Hindlimb muscle (tissue), 1 donor: ENCODE data around the gene NPFFR2. TPM values are rescaled to one million over a fixed set of nuclear protein-coding genes. Genes with fewer than 3 reads are reported as not detected.
A peak's percentile ranks its signal among the peaks of the same experiment; 100 is the strongest.
"Not testable (repeated sequence)": the region's sequence is repeated elsewhere in the genome, so short reads cannot be mapped to it uniquely, and the experiment has no call there.

Source experiments
- DNase-seq: peaks from one replicate; pipeline ENCODE4 v3.0.0-alpha.2; 2013
- polyA plus RNA-seq: library from polyadenylated mRNA; unstranded; fragments of 120-200 nt; gene quantifications from one replicate; pipeline ENCODE4 v1.2.1, GENCODE V29; 2013; ENCODE audit not compliant: insufficient read length

The NPFFR2 gene
- polyA plus RNA-seq, 1 donor = not detected

DNA sequence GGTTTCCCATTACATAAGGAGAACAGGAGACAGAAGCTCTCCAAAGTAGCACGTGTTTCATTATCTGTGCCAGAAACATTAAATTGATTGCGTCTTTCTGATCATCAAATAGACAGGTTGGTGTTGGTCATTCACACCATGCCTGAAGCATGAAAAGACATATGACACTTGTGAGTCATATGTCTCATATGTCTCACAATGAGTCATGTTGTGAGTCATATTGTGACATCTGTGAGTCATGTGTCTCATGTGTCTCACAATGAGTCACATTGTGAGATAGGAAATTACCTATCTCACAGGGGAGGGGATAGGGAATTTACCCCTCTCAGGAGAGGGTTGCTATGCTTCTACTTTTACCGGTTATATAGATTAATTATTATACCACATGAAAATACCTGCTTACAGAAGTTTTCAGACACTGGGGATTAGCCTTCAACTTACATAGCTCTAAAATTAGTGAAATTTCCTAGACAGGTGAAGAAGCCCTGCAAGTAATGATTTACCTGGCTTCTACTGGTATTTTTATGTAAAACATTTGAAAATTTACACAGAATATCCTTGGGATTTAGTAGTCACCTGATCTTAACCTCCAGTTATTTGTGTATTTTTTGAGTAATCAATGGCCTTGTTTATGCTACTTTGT, 80.8 kb downstream of the NPFFR2 start:
- DNase-seq = no peak

DNA sequence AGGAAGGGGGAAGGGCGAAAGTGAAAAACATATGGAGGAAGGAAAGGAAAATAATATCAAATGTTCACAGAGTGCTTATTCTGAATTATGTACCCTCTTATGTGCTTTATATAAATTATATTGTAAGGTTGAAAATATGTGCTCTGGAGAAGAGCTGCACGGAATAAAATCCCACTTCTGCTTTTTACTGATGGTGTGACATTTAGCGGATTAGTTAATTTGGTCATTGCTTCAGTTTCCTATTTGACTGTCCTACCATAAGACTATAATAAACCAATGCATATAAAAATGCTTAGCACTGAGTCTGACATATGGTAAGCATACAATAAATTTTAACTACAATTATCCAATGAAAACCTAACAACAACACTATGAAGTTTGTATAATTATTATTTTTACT, 86.2 kb downstream of the NPFFR2 start:
- DNase-seq = no peak

DNA sequence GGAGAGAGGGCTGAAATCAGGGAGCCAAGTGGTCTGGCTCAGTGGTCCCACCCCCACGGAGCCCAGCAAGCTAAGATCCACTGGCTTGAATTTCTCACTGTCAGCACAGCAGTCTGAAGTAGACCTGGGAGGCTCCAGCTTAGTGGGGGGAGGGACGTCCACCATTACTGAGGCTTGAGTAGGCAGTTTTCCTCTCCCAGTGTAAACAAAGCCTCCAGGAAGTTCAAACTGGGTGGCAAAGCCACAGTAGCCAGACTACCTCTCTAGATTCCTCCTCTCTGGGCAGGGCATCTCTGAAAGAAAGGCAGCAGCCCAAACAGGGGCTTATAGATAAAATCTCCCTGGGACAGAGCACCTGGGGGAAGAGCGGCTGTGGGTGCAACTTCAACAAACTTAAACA, 88.1 kb downstream of the NPFFR2 start:
- DNase-seq = no peak

DNA sequence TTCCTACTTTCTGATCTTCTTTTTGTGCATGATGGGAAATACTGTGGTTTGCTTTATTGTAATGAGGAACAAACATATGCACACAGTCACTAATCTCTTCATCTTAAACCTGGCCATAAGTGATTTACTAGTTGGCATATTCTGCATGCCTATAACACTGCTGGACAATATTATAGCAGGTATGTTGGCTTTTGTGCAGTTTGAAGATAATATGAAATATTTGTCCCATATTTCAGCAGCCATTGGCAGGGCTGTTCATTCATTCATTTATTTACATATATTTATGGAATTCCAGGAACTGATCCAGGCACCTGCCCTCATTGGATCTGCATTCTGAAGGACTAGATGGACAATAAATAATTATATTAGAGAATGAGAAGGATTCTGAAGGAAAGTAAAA, 96.9 kb downstream of the NPFFR2 start:
- DNase-seq = no peak

DNA sequence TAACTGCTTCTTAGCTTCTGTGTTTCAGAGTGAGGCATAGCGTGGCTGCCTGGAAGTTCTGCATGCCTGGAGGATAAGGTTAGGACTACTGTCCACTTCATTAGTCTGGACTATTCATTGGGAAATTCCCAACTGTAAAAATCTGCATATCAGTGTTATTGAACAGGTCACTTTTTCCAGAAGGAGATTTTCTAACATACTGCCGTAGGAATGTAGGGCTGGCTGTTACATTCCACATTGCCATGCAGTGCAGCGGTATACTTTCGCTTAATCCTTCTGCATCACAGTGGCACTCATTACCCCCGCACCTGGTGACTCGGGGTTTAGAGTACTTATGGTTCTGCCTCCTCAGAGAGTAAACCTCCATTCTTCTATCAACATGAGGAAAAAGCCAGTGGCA, 104.6 kb downstream of the NPFFR2 start:
- no peak for DNase-seq

DNA sequence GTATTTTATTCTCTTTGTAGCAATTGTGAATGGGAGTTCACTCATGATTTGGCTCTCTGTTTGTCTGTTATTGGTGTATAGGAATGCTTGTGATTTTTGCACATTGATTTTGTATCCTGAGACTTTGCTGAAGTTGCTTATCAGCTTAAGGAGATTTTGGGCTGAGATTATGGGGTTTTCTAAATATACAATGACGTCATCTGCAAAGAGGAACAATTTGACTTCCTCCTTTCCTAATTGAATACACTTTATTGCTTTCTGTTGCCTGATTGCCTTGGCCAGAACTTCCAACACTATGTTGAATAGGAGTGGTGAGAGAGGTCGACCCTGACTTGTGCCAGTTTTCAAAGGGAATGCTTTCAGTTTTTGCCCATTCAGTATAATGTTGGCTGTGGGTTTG, 108.2 kb downstream of the NPFFR2 start:
- DNase-seq = not testable (repeated sequence)

DNA sequence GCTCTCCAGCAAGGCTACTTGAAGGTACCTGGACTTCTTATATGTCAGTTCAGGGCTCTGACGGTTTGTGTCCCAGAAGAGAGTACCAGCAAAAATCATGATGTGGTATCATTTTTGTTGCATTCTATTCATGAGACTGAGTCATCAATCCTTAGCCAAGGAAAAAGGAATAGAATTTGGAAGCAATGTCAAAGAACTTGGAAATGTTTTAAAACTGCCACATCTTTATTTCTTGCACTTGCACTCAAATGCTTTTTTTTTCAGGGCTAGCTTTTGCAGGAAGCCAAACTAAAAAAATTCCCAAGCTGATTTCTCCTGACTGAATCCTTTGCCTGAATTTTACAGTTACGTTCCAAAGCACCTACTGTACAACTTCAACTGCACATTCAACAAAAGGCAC, 112.4 kb downstream of the NPFFR2 start:
- DNase-seq = peak; percentile 1

DNA sequence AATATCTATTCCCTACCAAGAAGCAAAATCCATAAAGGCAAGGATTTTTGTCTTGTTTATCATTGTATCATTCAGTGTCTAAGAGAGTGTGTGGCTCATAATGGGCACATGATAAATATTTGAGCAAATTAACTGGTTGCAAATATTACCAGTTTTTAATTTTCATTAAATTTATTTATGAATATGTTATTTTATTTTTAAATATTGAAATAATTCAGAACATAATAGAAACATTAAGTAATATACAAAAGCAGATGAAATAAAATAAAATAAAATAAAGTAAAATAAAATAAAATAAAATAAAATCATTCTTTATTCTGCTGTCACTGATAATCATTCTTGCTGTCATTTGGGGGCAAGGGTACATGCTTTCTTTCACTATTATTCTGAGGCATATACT, 120.9 kb downstream of the NPFFR2 start:
- DNase-seq = no peak

DNA sequence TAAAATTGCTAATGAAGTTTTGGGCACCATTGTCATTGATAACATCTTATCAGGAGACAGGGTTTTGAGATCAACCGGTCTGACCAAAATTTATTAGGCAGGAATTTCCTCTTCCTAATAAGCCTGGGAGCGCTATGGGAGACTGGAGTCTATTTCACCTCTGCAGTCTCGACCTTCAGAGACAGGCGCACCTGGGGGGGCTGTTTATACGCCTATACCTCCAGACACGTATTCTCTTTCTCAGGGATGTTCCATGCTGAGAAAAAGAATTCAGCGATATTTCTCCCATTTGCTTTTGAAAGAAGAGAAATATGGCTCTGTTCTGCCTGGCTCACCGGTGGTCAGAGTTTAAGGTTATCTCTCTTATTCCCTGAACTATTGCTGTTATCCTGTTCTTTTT, 121.8 kb downstream of the NPFFR2 start:
- DNase-seq = not testable (repeated sequence)

DNA sequence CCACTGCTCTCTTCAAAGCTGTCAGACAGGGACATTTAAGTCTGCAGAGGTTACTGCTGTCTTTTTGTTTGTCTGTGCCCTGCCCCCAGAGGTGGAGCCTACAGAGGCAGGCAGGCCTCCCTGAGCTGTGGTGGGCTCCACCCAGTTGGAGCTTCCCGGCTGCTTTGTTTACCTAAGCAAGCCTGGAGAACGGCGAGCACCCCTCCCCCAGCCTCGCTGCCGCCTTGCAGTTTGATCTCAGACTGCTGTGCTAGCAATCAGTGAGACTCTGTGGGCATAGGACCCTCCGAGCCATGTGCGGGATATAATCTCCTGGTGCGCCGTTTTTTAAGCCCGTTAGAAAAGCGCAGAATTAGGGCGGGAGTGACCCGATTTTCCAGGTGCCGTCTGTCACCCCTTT, 137.5 kb downstream of the NPFFR2 start:
- not testable (repeated sequence) for DNase-seq

DNA sequence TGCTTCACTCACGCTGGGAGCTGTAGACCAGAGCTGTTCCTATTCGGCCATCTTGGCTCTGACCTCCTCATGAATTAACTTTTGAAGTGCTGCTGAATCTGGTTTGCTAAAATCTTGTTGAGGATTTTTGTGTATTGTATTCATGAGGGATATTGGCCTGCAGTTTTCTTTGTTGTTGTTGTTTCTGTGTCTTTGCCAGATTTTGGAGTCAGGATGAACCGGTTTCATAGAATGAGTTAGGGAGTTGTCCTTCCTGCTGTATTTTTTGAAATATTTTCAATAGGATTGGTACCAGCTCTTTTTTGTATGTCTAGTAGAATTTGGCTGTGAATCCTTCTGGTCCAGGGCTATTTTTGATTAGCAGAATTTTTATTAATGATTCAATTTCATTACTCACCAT, 138.1 kb downstream of the NPFFR2 start:
- DNase-seq = no peak

DNA sequence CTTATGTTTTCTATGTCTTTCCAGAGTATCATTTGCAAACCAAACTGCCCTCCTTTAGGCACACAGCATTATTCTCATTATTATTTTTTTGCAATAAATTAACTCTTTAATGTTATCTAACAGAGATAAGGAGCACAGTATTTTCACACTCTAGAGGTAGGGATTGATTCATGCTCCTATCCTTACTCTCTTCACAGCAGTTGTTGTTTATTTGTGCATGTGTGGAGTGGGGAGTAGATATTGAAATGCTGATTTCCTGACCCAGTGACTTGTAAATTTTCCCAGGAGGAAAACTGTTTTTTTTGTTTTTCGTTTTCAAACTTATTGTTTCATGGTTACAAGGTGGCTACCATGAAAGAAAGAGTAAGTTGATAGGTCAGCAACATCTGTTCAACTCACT, 140.0 kb downstream of the NPFFR2 start:
- DNase-seq = no peak

DNA sequence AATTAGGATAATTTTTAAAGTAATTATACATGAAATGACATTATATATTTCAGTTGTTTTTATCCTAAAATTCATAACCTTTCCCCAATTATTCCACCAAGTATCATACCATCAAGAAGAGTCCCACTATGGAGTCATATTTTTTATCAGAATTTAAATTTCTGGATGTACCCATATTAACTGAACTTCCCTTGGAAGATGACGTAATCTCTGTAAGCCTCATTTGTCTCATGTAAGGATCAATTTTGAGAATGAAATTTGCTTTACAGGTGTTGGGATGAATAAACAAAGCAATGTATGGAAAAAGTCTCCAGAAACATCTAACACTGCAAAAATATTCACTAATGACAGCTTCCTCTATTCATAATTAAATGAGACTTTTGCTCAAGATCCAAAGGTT, 147.5 kb downstream of the NPFFR2 start:
- DNase-seq = no peak

DNA sequence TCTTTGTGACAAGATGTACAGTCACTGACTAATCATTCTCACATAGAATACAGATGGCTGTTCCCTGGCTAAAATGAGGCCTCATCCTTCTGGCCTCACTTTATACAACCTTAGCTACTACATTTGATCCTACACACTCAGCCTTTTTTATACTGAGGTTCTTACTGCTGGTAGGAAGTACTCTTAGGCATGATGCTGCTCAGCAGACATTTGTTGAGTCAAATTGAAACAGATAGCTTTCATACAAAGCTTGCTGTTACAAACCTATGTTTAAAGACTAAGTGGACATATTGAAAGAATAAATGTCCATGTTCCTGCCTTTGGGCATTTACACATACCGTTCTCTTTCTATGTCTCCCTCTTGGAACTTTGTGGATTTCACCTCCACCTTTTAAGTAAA, 154.9 kb downstream of the NPFFR2 start:
- no peak for DNase-seq

DNA sequence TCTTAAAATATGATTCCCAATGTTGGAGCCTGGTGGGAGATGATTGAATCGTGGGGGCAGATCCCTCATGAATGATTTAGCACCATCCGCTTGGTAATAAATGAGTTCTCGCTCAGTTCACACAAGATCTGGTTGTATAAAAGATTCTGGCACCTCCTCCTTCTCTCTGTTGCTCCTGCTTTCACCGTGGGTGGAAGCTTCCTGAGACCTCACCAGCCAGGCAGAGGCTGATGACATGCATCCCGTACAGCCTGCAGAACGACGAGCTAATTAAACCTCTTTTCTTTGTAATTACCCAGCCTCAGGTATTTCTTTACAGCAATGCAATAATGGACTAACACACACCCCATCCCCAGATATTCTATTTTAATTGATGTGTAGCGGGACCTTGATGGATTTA, 162.2 kb downstream of the NPFFR2 start:
- DNase-seq = no peak

DNA sequence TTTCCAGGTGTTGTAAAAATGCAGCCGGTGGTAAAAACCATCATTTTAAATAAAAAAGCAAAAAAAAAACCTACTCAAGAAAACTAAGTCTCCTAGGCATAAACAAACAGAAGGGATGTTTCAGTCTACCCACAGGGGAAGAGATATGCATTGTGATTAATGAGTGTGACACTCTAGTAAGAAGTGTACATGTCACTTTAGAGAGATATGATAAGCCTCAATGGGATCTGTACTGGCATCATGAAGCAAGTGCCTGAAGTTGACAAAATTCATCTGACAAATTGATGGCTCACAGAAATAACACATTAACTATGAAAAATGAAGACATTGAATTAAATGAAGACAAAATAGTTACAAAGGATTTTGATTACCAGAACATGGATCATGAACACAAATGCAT, 162.7 kb downstream of the NPFFR2 start:
- no peak for DNase-seq

Other genes starting within 250 kb of the NPFFR2 start
- gene GC, start 247.9 kb upstream of the NPFFR2 start, polyA plus RNA-seq = not detected